Measurements from ENCODE around the gene CDC40. TPM values are rescaled to one million over a fixed set of nuclear protein-coding genes. Genes with fewer than 3 reads are reported as not detected.
A peak's percentile ranks its signal among the peaks of the same experiment; 100 is the strongest.

CDC40 gene
- total and polyA plus RNA-seq, 9 of the 15 experiments (the other 6 are each of a cell fraction or from before 2014, with no cell fraction given) = 9.7 to 26.3 (median 15.7) TPM

- H3K4me1 ChIP-seq (replicated peaks in 1 of 2; ENCODE audit: control insufficient read depth in 2 of 2, insufficient read depth in 2 of 2, low read length in 2 of 2) = peaks cover 12 to 13% of the 10 kb centered on the region in 2 experiments; a peak in 4 of 5 replicates
- DNase-seq (ENCODE audit: extremely low read depth in 1 of 4, low spot score in 3 of 4) (peak; percentile 34 to 67 (median 52)), ATAC-seq (peak; percentile 49), FAIRE-seq (peak; percentile 78)
- H3K9me3 ChIP-seq (replicated peaks; ENCODE audit: control insufficient read depth, insufficient read depth, low read depth, low read length) = no peaks in the 10 kb centered on the region
- H3K27ac ChIP-seq (ENCODE audit: extremely low read depth, low read depth, low read length) = peak overlapping the region; percentile 94; the same call in 2 of the 3 replicates
- H2AFZ ChIP-seq (ENCODE audit: low read depth, low read length) = peak overlapping the region; percentile 98
- H3K9ac ChIP-seq (ENCODE audit: insufficient read depth in 1 of 2, low read depth in 2 of 2, low read length in 2 of 2) = peak overlapping the region; percentile 89 to 97; a peak in 3 of 4 replicates
- ChIA-PET POLR2A (interaction anchor here (1.2 to 1.3 kb wide), 3 partner anchors 18 to 37 kb away, joined by 3 to 4 read pairs (median 4); no protein-coding TSS in a partner anchor), CTCF (ENCODE audit: low intra/inter-chr PET ratio) (interaction anchor here (0.7 to 1.3 kb wide), 4 partner anchors 98 to 215 kb away, joined by 3 to 8 read pairs (median 3); no protein-coding TSS in a partner anchor)
- H4K20me1 ChIP-seq (replicated peaks; ENCODE audit: control insufficient read depth, insufficient read depth, low read length) = no peaks in the 10 kb centered on the region; the same call in 1 of the 2 replicates
- no peaks in the 10 kb centered on the region for H3K9me1 ChIP-seq (ENCODE audit: control insufficient read depth, insufficient read depth, low read length)
- peak overlapping the region; percentile 88 for H3K4me3 ChIP-seq
- peak overlapping the region; percentile 88 for H3K4me2 ChIP-seq (ENCODE audit: insufficient read depth, low read length)
- intact Hi-C loops (cut with micrococcal nuclease) = loop anchor here (1.0 to 10.0 kb wide), 2 partner anchors 212 to 474 kb away; no protein-coding TSS in a partner anchor
- no TSS peak for BruUV-seq (replicated peaks)
- H3K27me3 ChIP-seq (ENCODE audit: control insufficient read depth in 2 of 2, insufficient read depth in 2 of 2, low read length in 2 of 2) = no peaks in the 10 kb centered on the region
- in situ Hi-C loops (cut with MboI) = loop anchor here (10.0 kb wide), 1 partner anchor 216 kb away; no protein-coding TSS in a partner anchor
- under 1% methylated on average over 37 of the region's 66 CpGs for WGBS (ENCODE audit: insufficient coverage, low coverage, missing lambda C conversion rate)
- H3K79me2 ChIP-seq (ENCODE audit: control insufficient read depth, insufficient read depth, low read length) = peaks cover 40% of the 10 kb centered on the region
- peaks cover 13% of the 10 kb centered on the region; the same call in 2 of the 3 replicates for H3K36me3 ChIP-seq (ENCODE audit: control insufficient read depth, insufficient read depth, low read length)
- TF ChIP-seq CTBP1 (IDR thresholded peaks at IDR 0.05; ENCODE audit: borderline replicate concordance) (peak; percentile 91), PHF20 (IDR thresholded peaks at IDR 0.05; ENCODE audit: partially characterized antibody) (peak; percentile 21), CTCF (IDR thresholded peaks at IDR 0.05 in 2 of 3, conservative IDR thresholded peaks at IDR 0.05 in 1 of 3; ENCODE audit: insufficient read depth in 2 of 3, low read depth in 1 of 3, low read length in 3 of 3) (peak; percentile 59 to 83 (median 67)), BCLAF1 (IDR thresholded peaks at IDR 0.05; ENCODE audit: borderline replicate concordance in 1 of 2, control insufficient read depth in 1 of 2, low read depth in 2 of 2, low read length in 1 of 2) (no peak), XRCC5 (IDR thresholded peaks at IDR 0.05; ENCODE audit: low read depth, low read length) (no peak), NR2C2 (CRISPR knock-in tag; IDR thresholded peaks at IDR 0.05) (no peak), NR2C2 (tag; IDR thresholded peaks at IDR 0.05) (no peak), RB1 (IDR thresholded peaks at IDR 0.05; ENCODE audit: low read depth) (no peak), ATF7 (IDR thresholded peaks at IDR 0.05) (peak; percentile 21; the same call in 1 of the 2 replicates), SAP30 (IDR thresholded peaks at IDR 0.05; ENCODE audit: borderline replicate concordance, insufficient read depth, low read depth, low read length, poor library complexity, severe bottlenecking) (peak; percentile 33), GABPB2 (CRISPR knock-in tag; conservative IDR thresholded peaks at IDR 0.05) (no peak), XRCC4 (IDR thresholded peaks at IDR 0.05; ENCODE audit: extremely low read depth, insufficient read depth, insufficient read length) (no peak), ZNF217 (CRISPR knock-in tag; IDR thresholded peaks at IDR 0.05) (no peak), ZNF3 (CRISPR knock-in tag; IDR thresholded peaks at IDR 0.05) (no peak), COPS2 (conservative IDR thresholded peaks at IDR 0.05) (no peak), PML (IDR thresholded peaks at IDR 0.05; ENCODE audit: low read length) (no peak), SNIP1 (IDR thresholded peaks at IDR 0.05; ENCODE audit: low read depth) (no peak)
Observed at GRCh38 chr6:110178626-110179405, 1.4 kb upstream of the CDC40 start.
